Retinal pigment epithelial cell (primary cell): ENCODE measurements around the gene IPO11.

ENCODE experiments used
- DNase-seq: peaks from one replicate; pipeline ENCODE4 v3.0.0-alpha.2; 2010; ENCODE audit warnings: low read depth
- H3K4me3 ChIP-seq: 2 replicates; pipeline ENCODE4 v1.5.1; 2011; ENCODE audit warnings: mild to moderate bottlenecking, low read length, control low read depth, moderate library complexity
- TF ChIP-seq, protein P1 (sequence below): conservative IDR thresholded peaks from 2 replicates; pipeline ENCODE4 v1.5.1; 2011; ENCODE audit warnings: low read depth, low read length, control low read depth, inconsistent platforms

The IPO11 gene

DNA sequence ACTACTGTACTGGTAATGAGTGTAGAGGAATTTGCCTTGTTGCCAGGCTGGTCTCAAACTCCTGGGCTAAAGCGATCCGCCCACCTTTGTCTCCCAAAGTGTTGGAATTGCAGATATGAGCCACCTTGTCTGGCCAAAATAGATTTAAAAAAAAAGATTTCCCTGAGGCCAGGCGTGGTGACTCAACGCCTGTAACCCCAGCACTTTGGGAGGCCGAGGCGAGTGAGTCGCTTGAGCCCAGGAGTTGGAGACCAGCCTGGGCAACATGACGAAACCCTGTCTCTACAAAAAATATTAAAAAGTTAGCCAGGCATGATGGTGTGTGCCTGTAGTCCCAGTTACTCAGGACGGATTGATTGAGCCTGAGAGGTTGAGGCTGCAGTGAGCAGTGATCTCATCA, 62.5 kb downstream of the IPO11 start:
- TF ChIP-seq, protein P1, sequence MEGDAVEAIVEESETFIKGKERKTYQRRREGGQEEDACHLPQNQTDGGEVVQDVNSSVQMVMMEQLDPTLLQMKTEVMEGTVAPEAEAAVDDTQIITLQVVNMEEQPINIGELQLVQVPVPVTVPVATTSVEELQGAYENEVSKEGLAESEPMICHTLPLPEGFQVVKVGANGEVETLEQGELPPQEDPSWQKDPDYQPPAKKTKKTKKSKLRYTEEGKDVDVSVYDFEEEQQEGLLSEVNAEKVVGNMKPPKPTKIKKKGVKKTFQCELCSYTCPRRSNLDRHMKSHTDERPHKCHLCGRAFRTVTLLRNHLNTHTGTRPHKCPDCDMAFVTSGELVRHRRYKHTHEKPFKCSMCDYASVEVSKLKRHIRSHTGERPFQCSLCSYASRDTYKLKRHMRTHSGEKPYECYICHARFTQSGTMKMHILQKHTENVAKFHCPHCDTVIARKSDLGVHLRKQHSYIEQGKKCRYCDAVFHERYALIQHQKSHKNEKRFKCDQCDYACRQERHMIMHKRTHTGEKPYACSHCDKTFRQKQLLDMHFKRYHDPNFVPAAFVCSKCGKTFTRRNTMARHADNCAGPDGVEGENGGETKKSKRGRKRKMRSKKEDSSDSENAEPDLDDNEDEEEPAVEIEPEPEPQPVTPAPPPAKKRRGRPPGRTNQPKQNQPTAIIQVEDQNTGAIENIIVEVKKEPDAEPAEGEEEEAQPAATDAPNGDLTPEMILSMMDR: no peak
- no peak overlapping the region for H3K4me3 ChIP-seq
- DNase-seq: no peak

DNA sequence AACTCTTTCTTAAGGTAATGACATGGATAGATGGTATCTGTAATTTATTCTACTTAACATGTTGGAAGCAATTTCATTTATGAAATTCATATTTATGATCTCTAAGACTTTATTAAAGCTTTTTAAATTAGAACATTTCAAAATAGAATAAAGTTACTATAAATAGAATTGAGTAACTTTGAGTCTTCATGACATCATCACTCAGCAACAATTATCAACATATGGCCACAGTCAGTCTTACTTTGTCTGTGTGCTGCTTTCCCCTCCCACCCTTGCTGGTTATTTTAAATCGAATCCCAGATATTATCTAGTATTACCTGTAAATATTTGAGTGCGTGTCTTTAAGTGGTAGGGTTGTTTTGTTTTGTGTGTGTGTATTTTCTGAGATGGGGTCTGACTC, 65.2 kb downstream of the IPO11 start:
- H3K4me3 ChIP-seq: no peak overlapping the region
- TF ChIP-seq, protein P1: no peak
- DNase-seq: no peak

DNA sequence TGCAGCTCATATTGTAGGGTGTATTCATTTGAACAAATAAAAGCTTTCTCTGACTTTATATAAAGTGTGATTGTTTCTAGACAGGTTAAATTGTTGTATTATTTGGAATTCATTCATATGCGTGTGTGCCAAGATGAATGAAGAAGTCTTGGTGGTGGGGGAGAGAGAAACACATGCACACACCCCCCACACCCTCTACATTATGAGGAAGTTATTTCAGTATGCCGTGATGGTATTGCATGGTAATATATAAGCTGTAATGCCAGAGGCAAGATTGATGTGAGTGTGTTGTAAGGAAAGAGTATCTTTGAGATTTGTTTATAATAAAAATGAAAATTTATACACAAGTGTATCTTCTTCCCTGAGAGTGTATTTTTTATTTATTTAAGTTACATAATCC, 71.0 kb downstream of the IPO11 start:
- no peak overlapping the region for H3K4me3 ChIP-seq

DNA sequence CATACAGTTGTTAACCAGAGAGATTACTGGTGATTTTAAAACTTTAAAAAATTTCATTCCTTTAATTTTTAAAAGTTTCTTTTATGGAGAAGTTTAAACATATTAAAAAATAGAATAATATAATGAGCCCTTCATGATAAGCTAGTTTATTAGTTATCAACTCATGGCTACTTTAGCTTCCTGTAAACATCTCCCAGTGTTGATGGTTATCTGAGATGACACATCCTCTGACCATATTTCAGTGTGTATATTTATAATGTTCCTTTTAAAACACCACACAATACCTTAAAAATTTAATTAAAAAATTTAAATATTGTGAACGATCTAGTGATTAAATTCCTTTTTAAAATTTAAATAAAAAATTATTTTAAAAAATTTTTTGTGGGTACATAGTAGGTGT, 74.1 kb downstream of the IPO11 start:
- TF ChIP-seq, protein P1: no peak

More for the DNA sequence above, 71.0 kb downstream of the IPO11 start:
- DNase-seq: no peak
- TF ChIP-seq, protein P1: no peak

DNA sequence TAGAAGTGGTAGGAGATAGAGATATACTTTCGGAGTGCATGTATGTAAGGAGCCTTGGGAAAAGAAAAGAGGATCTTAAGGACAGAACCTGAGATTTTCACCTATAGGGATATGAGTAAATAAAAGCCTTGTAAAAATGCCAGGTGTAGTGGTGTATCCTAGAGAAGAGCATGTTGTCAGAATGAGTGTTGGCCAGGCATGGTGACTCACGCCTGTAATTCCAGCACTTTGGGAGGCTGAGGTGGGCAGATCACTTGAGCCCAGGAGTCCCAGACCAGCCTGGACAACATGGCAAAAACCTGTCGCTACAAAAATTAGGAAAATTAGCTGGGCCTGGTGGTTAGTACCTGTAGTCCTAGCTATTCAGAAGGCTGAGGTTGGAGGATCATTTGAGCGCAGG, 76.0 kb downstream of the IPO11 start:
- no peak overlapping the region for H3K4me3 ChIP-seq
- TF ChIP-seq, protein P1: no peak
- no peak for DNase-seq

More for the DNA sequence above, 74.1 kb downstream of the IPO11 start:
- no peak overlapping the region for H3K4me3 ChIP-seq
- no peak for DNase-seq

DNA sequence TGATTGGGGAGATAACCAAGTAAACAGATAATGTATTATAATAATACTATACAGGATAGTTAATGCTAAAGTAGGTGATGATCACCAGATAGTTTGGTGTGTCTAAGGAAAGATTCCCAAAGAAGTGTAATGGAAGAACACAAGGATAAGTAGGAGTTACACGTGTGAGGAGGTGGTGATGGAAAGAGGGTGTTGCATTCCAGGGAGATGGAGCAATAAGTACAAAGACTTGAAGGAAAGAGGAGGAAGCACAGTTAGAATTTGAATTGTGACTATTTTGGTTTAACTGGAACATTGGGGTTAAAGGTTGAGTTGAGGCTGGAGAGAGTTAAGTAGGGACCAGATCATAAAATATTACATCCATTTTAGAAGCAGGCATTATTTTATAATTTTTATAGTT, 76.9 kb downstream of the IPO11 start:
- no peak for DNase-seq
- no peak overlapping the region for H3K4me3 ChIP-seq
- TF ChIP-seq, protein P1: no peak

DNA sequence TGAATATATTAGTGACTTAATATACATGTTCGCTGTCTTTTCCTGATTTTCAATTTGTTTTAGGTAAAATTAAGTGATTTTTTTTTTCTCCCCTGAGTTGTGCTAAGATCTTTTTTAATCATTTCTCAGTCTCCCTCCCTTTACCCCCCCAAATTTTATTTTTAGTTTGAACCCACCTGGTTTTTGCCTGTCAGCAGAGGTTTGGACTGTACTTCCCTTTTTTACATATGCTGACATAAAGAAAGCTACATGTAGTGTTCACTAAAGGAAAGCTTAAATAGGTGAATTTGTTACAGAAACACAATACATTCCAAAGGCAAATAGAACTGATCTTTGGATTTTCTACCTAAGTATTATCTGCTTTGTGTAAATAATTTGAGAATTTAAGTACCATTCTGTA, 82.2 kb downstream of the IPO11 start:
- no peak overlapping the region for H3K4me3 ChIP-seq
- DNase-seq: no peak
- TF ChIP-seq, protein P1: no peak
